Prostate gland (tissue), 2 donors: ENCODE measurements around the gene RPL3.
"Not testable (repeated sequence)": the region's sequence is repeated elsewhere in the genome, so short reads cannot be mapped to it uniquely, and the experiment has no call there.

ENCODE experiments used
- CTCF ChIP-seq, 4 experiments: fragments of 200-600 bp in 2 of 4; fragments of 450-650 bp in 2 of 4; sonication (generic) in 2 of 4; IDR thresholded peaks; 1 replicate in 3 of 4; 2 replicates in 1 of 4; pipeline ENCODE4 v1.5.1; 2016 to 2019; ENCODE audit warnings: antibody characterized with exemption in 4 of 4, mild to moderate bottlenecking in 2 of 4, moderate library complexity in 2 of 4
- POLR2A ChIP-seq: fragments of 450-650 bp; IDR thresholded peaks from one replicate; pipeline ENCODE4 v1.6.1; 2016; ENCODE audit warnings: antibody characterized with exemption, mild to moderate bottlenecking
- POLR2AphosphoS5 ChIP-seq: sonication (generic); formaldehyde crosslinking; IDR thresholded peaks from one replicate; pipeline ENCODE4 v1.6.1; 2017; ENCODE audit warnings: antibody characterized with exemption

GRCh38 chr22:39330553-39330952 lies 11.1 kb upstream of the RPL3 start:
- not testable (repeated sequence) for TF ChIP-seq CTCF (IDR thresholded peaks at IDR 0.05); POLR2AphosphoS5; POLR2A
